Activated CD4-positive, alpha-beta T cell treated with anti-CD3 and anti-CD28 coated beads, Interleukin-2, amount 10 ng/mL, durations not matched to agents 7 days and 5 days (primary cell): ENCODE results near the gene ZDHHC3. TPM values are rescaled to one million over a fixed set of nuclear protein-coding genes. Genes with fewer than 3 reads are reported as not detected.
A peak's percentile ranks its signal among the peaks of the same experiment; 100 is the strongest.

Experiments used
- CTCF ChIA-PET: fragments of 350-600 bp; sonication (Branson Sonifier 250); formaldehyde crosslinking; loops from one replicate; lab custom pipeline; 2021; ENCODE audit warnings: antibody characterized with exemption; lab: Charles Lee
- POLR2A ChIA-PET: fragments of 350-600 bp; sonication (Branson Sonifier 250); formaldehyde crosslinking; loops from one replicate; lab custom pipeline; 2021; ENCODE audit warnings: antibody characterized with exemption; lab: Charles Lee
- DNase-seq: peaks from one replicate; pipeline ENCODE4 v3.0.0-alpha.2; 2020
- H3K27ac Mint-ChIP-seq: one replicate; pipeline ENCODE4 v1.8.0; 2021; ENCODE audit warnings: mild to moderate bottlenecking, moderate library complexity, mixed read lengths
- H3K27me3 Mint-ChIP-seq: one replicate; pipeline ENCODE4 v1.8.0; 2021; ENCODE audit warnings: mixed read lengths
- H3K36me3 Mint-ChIP-seq: one replicate; pipeline ENCODE4 v1.8.0; 2021; ENCODE audit warnings: low read depth, mixed read lengths
- H3K4me1 Mint-ChIP-seq: one replicate; pipeline ENCODE4 v1.8.0; 2021; ENCODE audit warnings: mixed read lengths
- H3K4me3 Mint-ChIP-seq: one replicate; pipeline ENCODE4 v1.8.0; 2021; ENCODE audit warnings: mild to moderate bottlenecking, moderate library complexity, mixed read lengths
- H3K9me3 Mint-ChIP-seq: one replicate; pipeline ENCODE4 v1.8.0; 2021; ENCODE audit warnings: mixed read lengths
- total RNA-seq, 2 experiments: library from RNA; stranded (reverse); gene quantifications; one replicate each; pipeline ENCODE4 v1.2.3, GENCODE V29; 2021

Gene ZDHHC3
- total RNA-seq, 2 experiments from 2014 or later = 47.5 to 50.7 TPM

DNA sequence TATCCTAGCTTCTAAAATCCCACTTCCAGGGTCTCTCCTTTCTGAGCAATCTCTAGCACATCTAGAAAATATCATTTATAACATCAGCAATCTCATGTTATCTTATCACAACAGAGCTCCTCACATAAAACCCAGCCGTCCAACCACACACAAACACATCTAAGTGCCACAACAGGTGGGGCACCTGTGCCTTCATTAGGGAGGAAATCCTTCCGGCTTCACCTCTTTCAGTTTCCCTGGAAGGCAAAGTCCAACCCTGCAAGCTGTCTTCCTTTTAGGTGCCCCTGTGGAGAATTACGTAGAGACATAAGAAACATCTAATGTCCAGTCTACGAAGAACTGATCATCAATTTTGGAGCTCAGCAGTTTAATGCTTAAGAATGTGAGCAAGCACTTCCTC, 1.6 kb downstream of the ZDHHC3 start:
- H3K4me3 Mint-ChIP-seq = peak overlapping the region; percentile 96
- DNase-seq = no peak
- H3K27me3 Mint-ChIP-seq = no peaks in the 10 kb centered on the region
- ChIA-PET CTCF (interaction anchor here (0.9 kb wide), 1 partner anchor 170 kb away, joined by 3 read pairs; no protein-coding TSS in a partner anchor), POLR2A (no interaction called here)
- peaks cover 12% of the 10 kb centered on the region for H3K36me3 Mint-ChIP-seq
- H3K27ac Mint-ChIP-seq = no peak overlapping the region
- peaks cover 64% of the 10 kb centered on the region for H3K4me1 Mint-ChIP-seq
- no peaks in the 10 kb centered on the region for H3K9me3 Mint-ChIP-seq

- ChIA-PET POLR2A (no interaction called here), CTCF (interaction anchor here (1.8 kb wide), 1 partner anchor 15 kb away, joined by 4 read pairs; no protein-coding TSS in a partner anchor)
- no peaks in the 10 kb centered on the region for H3K9me3 Mint-ChIP-seq
- H3K4me3 Mint-ChIP-seq = no peak overlapping the region
- peak overlapping the region; percentile 19 for H3K27ac Mint-ChIP-seq
- no peak for DNase-seq
- H3K36me3 Mint-ChIP-seq = peaks cover 15% of the 10 kb centered on the region
- H3K4me1 Mint-ChIP-seq = peaks cover 75% of the 10 kb centered on the region
- H3K27me3 Mint-ChIP-seq = no peaks in the 10 kb centered on the region
Measured at GRCh38 chr3:44970926-44971490, 5.0 kb downstream of the ZDHHC3 start.

- no peaks in the 10 kb centered on the region for H3K27me3 Mint-ChIP-seq
Measured at GRCh38 chr3:44969828-44970179, 6.2 kb downstream of the ZDHHC3 start.

DNA sequence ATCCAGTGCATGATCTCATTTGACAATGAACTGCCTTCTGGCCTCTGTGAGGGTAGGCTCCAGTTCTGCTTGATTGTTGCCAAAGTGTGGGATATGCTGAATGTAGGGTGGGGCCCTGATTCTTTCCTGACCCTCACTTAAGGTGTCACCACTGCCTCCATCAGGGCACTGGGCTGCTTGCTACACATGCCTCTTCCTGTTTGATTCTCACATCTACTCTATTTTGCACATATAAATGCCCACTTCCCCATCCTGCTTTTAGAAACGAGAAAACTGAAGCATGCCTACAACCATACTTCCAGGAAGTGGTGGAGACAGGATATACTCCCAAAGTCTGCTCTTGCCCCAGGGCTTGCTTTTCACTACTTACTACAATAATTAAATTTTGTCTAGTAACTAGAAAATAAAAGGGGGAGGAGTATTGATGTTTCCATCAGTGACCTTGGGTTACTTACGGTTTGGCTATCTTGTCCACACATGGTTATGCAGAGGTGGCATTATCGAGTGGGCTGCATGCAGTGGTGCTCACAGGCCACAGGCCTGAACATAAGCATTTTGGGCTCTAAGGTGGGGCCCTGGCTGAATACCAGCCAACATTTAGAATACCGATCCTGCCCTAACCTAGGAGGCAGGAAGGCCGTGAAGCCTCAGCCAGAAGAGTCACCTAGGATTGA, 6.7 kb downstream of the ZDHHC3 start:
- ChIA-PET CTCF (no interaction called here), POLR2A (no interaction called here)
- Mint-ChIP-seq H3K4me3 (no peak overlapping the region), H3K9me3 (no peaks in the 10 kb centered on the region), H3K36me3 (peaks cover 15% of the 10 kb centered on the region), H3K4me1 (peaks cover 73% of the 10 kb centered on the region), H3K27ac (peak overlapping the region; percentile 73), H3K27me3 (no peaks in the 10 kb centered on the region)
- DNase-seq = peak; percentile 14

More at GRCh38 chr3:44969828-44970179, 6.2 kb downstream of the ZDHHC3 start:
- no peak for DNase-seq
- Mint-ChIP-seq H3K4me3 (no peak overlapping the region), H3K36me3 (peaks cover 15% of the 10 kb centered on the region), H3K27ac (peak overlapping the region; percentile 37), H3K9me3 (no peaks in the 10 kb centered on the region), H3K4me1 (peaks cover 77% of the 10 kb centered on the region)
- ChIA-PET POLR2A (no interaction called here), CTCF (no interaction called here)

DNA sequence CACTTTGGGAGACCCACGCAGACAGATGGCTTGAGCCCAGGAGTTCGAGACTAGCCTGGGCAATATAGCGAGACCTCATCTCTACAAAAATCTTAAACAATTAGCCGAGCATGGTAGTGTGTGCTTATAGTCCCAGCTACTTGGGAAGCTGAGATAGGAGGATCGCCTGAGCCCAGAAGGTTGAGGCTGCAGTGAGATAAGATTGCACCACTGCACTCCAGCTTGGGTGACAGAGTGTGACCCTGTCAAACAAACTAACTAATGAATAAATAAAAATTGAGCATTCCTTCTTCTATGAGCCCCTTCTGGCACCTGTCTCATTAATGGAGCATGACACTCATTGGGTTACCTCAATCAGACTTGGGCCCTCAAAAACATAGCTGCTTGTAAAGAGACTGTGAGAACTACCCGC, 7.5 kb downstream of the ZDHHC3 start:
- peaks cover 71% of the 10 kb centered on the region for H3K4me1 Mint-ChIP-seq
- no peaks in the 10 kb centered on the region for H3K9me3 Mint-ChIP-seq
- no peaks in the 10 kb centered on the region for H3K27me3 Mint-ChIP-seq
- no peak overlapping the region for H3K4me3 Mint-ChIP-seq
- peaks cover 15% of the 10 kb centered on the region for H3K36me3 Mint-ChIP-seq
- H3K27ac Mint-ChIP-seq = peak overlapping the region; percentile 73
- DNase-seq = no peak
- ChIA-PET POLR2A (no interaction called here), CTCF (no interaction called here)

GRCh38 chr3:44966795-44967278, 9.1 kb downstream of the ZDHHC3 start:
- H3K36me3 Mint-ChIP-seq = peaks cover 12% of the 10 kb centered on the region
- H3K27me3 Mint-ChIP-seq = no peaks in the 10 kb centered on the region
- H3K4me3 Mint-ChIP-seq = no peak overlapping the region
- ChIA-PET CTCF (no interaction called here), POLR2A (no interaction called here)
- no peak for DNase-seq
- peaks cover 66% of the 10 kb centered on the region for H3K4me1 Mint-ChIP-seq
- H3K9me3 Mint-ChIP-seq = no peaks in the 10 kb centered on the region
- H3K27ac Mint-ChIP-seq = peak overlapping the region; percentile 23

GRCh38 chr3:44965165-44965564, 10.8 kb downstream of the ZDHHC3 start:
- no peak overlapping the region for H3K4me3 Mint-ChIP-seq
- POLR2A ChIA-PET = no interaction called here
- no peaks in the 10 kb centered on the region for H3K27me3 Mint-ChIP-seq
- H3K9me3 Mint-ChIP-seq = no peaks in the 10 kb centered on the region
- H3K36me3 Mint-ChIP-seq = peaks cover 12% of the 10 kb centered on the region
- CTCF ChIA-PET = interaction anchor here (0.7 kb wide), 1 partner anchor 280 kb away, joined by 3 read pairs; no protein-coding TSS in a partner anchor
- H3K27ac Mint-ChIP-seq = no peak overlapping the region
- H3K4me1 Mint-ChIP-seq = peaks cover 52% of the 10 kb centered on the region
- no peak for DNase-seq

DNA sequence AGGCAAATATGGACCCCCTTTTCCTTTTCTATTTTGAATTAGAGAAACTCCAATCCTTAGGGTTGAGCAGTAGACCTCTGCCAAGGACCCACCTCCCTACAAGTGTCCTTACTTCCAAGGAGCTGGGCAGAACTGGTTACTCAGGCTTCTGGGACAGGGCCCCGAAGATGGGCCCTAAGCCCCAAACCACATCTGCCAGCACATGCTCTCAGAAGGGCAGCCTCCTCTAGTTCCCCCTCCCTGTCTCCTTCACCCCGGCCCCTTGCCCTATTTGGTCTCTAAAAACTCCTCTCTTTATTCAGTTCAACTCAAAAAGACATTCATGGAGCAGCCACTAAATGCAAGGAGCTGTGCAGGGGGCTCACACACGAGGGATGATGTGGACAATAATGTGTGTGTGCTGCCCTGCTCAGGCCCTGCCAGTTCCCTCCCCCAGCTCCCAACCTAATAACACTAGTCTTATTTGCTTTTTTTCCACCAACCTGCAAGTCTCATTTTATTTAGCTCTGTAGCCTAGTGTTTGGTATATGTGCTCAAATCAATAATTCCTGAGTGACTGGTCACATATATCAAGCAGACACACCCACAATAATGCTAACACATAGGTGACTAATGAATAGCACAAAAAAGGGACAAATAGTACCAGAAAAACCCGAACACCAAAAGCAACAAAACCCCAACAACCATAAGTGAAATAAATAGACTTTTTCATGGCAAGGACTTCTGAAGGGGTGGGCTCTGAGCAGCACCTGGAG, 12.2 kb downstream of the ZDHHC3 start:
- ChIA-PET CTCF (interaction anchor here (0.6 kb wide), 1 partner anchor 48 kb away, joined by 3 read pairs; no protein-coding TSS in a partner anchor), POLR2A (no interaction called here)
- H3K27ac Mint-ChIP-seq = no peak overlapping the region
- no peak for DNase-seq
- no peaks in the 10 kb centered on the region for H3K9me3 Mint-ChIP-seq
- H3K36me3 Mint-ChIP-seq = peaks cover 3% of the 10 kb centered on the region
- no peaks in the 10 kb centered on the region for H3K27me3 Mint-ChIP-seq
- peaks cover 37% of the 10 kb centered on the region for H3K4me1 Mint-ChIP-seq
- no peak overlapping the region for H3K4me3 Mint-ChIP-seq

DNA sequence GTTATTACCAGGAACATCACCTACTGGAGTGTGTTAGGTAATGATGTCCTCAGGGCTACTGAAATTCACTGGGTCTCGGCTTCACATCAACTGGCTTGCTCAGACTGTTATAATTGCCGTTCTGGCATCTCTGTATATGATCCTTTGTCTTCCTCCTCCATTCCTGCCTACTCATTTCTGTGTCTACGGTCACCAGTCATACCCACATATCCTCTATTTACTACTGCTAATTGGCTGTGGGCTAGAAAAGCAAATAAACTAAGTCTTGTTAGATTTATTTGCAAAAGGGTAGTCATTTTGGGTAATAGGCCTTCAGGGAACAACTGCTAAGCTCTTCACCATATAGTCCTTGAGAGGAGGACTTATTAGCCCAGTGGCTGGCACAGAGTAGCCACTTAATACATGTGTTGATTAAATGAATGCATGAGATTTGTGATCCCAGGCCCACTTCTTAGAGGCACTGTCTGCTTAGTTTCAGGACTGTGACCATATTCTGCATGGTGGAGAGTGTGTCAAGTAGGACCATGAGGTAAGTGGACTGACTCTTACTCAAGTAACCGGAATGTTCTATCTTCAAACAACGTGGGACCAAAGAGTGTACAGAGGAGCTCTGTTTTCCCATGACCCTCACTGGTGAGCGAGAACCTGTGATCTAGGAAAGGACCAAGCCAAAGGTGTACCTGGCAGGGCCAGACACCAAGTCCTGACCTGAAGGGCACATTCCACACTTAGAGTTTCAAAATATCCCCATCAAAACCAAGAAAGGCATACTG, 13.2 kb downstream of the ZDHHC3 start:
- Mint-ChIP-seq H3K9me3 (no peaks in the 10 kb centered on the region), H3K27ac (no peak overlapping the region), H3K4me3 (no peak overlapping the region), H3K27me3 (no peaks in the 10 kb centered on the region), H3K4me1 (peaks cover 28% of the 10 kb centered on the region), H3K36me3 (peaks cover 2% of the 10 kb centered on the region)
- ChIA-PET POLR2A (no interaction called here), CTCF (no interaction called here)
- DNase-seq = no peak

- Mint-ChIP-seq H3K36me3 (peaks cover 6% of the 10 kb centered on the region), H3K4me3 (no peak overlapping the region), H3K4me1 (peaks cover 19% of the 10 kb centered on the region), H3K27me3 (no peaks in the 10 kb centered on the region), H3K9me3 (no peaks in the 10 kb centered on the region), H3K27ac (no peak overlapping the region)
- ChIA-PET CTCF (no interaction called here), POLR2A (no interaction called here)
- no peak for DNase-seq
Measured at GRCh38 chr3:44961888-44962287, 14.1 kb downstream of the ZDHHC3 start.

- no peaks in the 10 kb centered on the region for H3K27me3 Mint-ChIP-seq
- no peak for DNase-seq
- H3K9me3 Mint-ChIP-seq = no peaks in the 10 kb centered on the region
- ChIA-PET POLR2A (no interaction called here), CTCF (no interaction called here)
- no peak overlapping the region for H3K27ac Mint-ChIP-seq
- H3K4me3 Mint-ChIP-seq = no peak overlapping the region
- peaks cover 8% of the 10 kb centered on the region for H3K36me3 Mint-ChIP-seq
- peaks cover 8% of the 10 kb centered on the region for H3K4me1 Mint-ChIP-seq
Measured at GRCh38 chr3:44960387-44961026, 15.5 kb downstream of the ZDHHC3 start.

DNA sequence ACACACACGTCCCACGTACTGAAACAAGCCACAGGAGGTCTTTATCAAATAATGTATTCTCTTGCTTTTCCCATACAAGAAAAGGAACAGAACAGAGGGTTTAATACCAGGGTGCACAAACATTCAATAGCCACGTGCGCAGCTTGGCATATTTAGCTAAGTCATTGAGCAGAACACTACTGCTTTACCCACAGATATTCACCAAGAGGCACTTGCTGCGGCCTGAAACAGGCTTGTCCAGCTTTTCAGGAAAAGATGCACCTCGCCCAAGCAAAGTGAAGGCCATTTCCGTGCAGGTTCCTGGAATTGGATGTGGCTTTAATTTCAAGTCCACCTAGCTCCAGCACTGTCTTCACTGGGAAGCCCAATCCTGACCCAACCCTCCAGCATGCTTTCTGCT, 17.6 kb downstream of the ZDHHC3 start:
- no peak overlapping the region for H3K4me3 Mint-ChIP-seq
- POLR2A ChIA-PET = no interaction called here
- H3K9me3 Mint-ChIP-seq = no peaks in the 10 kb centered on the region
- peaks cover 2% of the 10 kb centered on the region for H3K4me1 Mint-ChIP-seq
- DNase-seq = no peak
- peaks cover 10% of the 10 kb centered on the region for H3K36me3 Mint-ChIP-seq
- H3K27ac Mint-ChIP-seq = no peak overlapping the region
- H3K27me3 Mint-ChIP-seq = no peaks in the 10 kb centered on the region
- CTCF ChIA-PET = interaction anchor here (0.6 kb wide), 1 partner anchor 18 kb away, joined by 3 read pairs; the partner anchor contains the start of genes EXOSC7 and ZDHHC3
